LNCaP clone FGC (cell line): Measurements from ENCODE around the gene ICAM5.

Experiments used
- DNase-seq: peaks from one replicate; pipeline ENCODE4 v3.0.0-alpha.2; 2011; ENCODE audit warnings: low read depth
- H3K4me3 ChIP-seq: 2 replicates; pipeline ENCODE4 v1.5.1; 2011; ENCODE audit warnings: mild to moderate bottlenecking, low read depth, low read length, control low read depth
- CTCF ChIP-seq: IDR thresholded peaks from 2 replicates; pipeline ENCODE4 v1.5.1; 2012; ENCODE audit warnings: mild to moderate bottlenecking; ENCODE audit not compliant: control insufficient read depth, insufficient read depth; ENCODE audit errors: extremely low read depth

Gene ICAM5

GRCh38 chr19:10283301-10284064 lies 6.3 kb upstream of the ICAM5 start:
- no peak for DNase-seq
- no peak for TF ChIP-seq CTCF

GRCh38 chr19:10284065-10284959 lies 5.4 kb upstream of the ICAM5 start:
- DNase-seq, result no peak
- no peak for TF ChIP-seq CTCF

More at GRCh38 chr19:10283301-10284064, 6.3 kb upstream of the ICAM5 start:
- H3K4me3 ChIP-seq, result no peak overlapping the region

GRCh38 chr19:10284960-10285278 lies 4.8 kb upstream of the ICAM5 start:
- no peak overlapping the region for H3K4me3 ChIP-seq
- TF ChIP-seq CTCF, result no peak
- DNase-seq, result no peak

More at GRCh38 chr19:10284065-10284959, 5.4 kb upstream of the ICAM5 start:
- H3K4me3 ChIP-seq, result no peak overlapping the region

GRCh38 chr19:10285393-10285792 lies 4.4 kb upstream of the ICAM5 start:
- H3K4me3 ChIP-seq, result no peak overlapping the region
- TF ChIP-seq CTCF, result no peak
- DNase-seq, result no peak

GRCh38 chr19:10286803-10287737 lies 2.7 kb upstream of the ICAM5 start, which contains the start of gene ICAM4:
Gene ICAM4, plus strand, starts transcription at chr19:10286955. Its CDS starts 58 bp downstream, at chr19:10287013.
- H3K4me3 ChIP-seq, result no peak within 1 kb of the TSS
- no peak for TF ChIP-seq CTCF
- no peak for DNase-seq

GRCh38 chr19:10288662-10289166 lies 1.0 kb upstream of the ICAM5 start:
- DNase-seq, result no peak
- peak overlapping the region; percentile 37; the same call in 1 of the 2 replicates for H3K4me3 ChIP-seq

More at GRCh38 chr19:10288662-10289166, 1.0 kb upstream of the ICAM5 start:
- TF ChIP-seq CTCF, result no peak
